Activated CD4-positive, CD25-positive, alpha-beta regulatory T cell treated with anti-CD3 and anti-CD28 coated beads, Interleukin-2, amount 50 U/mL, for 16 hours (primary cell): Measurements from ENCODE around the gene CLEC1B.
"Not testable (repeated sequence)": the region's sequence is repeated elsewhere in the genome, so short reads cannot be mapped to it uniquely, and the experiment has no call there.

Source experiments
- DNase-seq: peaks from one replicate; pipeline ENCODE4 v3.0.0-alpha.2; 2020; ENCODE audit warnings: low read depth, low spot score

CLEC1B gene

GRCh38 chr12:9999016-9999415 is at the start of gene CLEC1B:
Gene CLEC1B, minus strand, starts transcription at chr12:9999121. Its CDS starts 21 bp downstream, at chr12:9999100.
- DNase-seq, result no peak

- DNase-seq, result no peak
Measured at GRCh38 chr12:10048526-10048925, 49.6 kb upstream of the CLEC1B start.

- DNase-seq, result no peak
Measured at GRCh38 chr12:10042167-10042566, 43.2 kb upstream of the CLEC1B start.

GRCh38 chr12:10033783-10034545 is 35.0 kb upstream of the CLEC1B start:
- no peak for DNase-seq

GRCh38 chr12:10031771-10032175 is 32.9 kb upstream of the CLEC1B start:
- DNase-seq, result no peak

- DNase-seq, result no peak
Measured at GRCh38 chr12:10031321-10031720, 32.4 kb upstream of the CLEC1B start.

GRCh38 chr12:10030446-10030845 is 31.5 kb upstream of the CLEC1B start, which contains the start of gene CLEC9A:
Gene CLEC9A, plus strand, starts transcription at chr12:10030682. Its CDS starts 22,006 bp downstream, at chr12:10052688.
- DNase-seq, result no peak

GRCh38 chr12:10027721-10028120 is 28.8 kb upstream of the CLEC1B start:
- no peak for DNase-seq

- no peak for DNase-seq
Measured at GRCh38 chr12:10027311-10027710, 28.4 kb upstream of the CLEC1B start.

- not testable (repeated sequence) for DNase-seq
Measured at GRCh38 chr12:10026666-10027065, 27.7 kb upstream of the CLEC1B start.

GRCh38 chr12:10025236-10025635 is 26.3 kb upstream of the CLEC1B start:
- no peak for DNase-seq

GRCh38 chr12:10021342-10021741 is 22.4 kb upstream of the CLEC1B start:
- DNase-seq, result no peak

GRCh38 chr12:10018386-10018785 is 19.5 kb upstream of the CLEC1B start:
- no peak for DNase-seq

GRCh38 chr12:10016881-10017280 is 18.0 kb upstream of the CLEC1B start:
- DNase-seq, result no peak

- no peak for DNase-seq
Measured at GRCh38 chr12:10015450-10015849, 16.5 kb upstream of the CLEC1B start.

- no peak for DNase-seq
Measured at GRCh38 chr12:10012630-10013330, 13.9 kb upstream of the CLEC1B start.

- no peak for DNase-seq
Measured at GRCh38 chr12:10001171-10001776, 2.4 kb upstream of the CLEC1B start.

- no peak for DNase-seq
Measured at GRCh38 chr12:9992296-9992695, 6.6 kb downstream of the CLEC1B start.

- no peak for DNase-seq
Measured at GRCh38 chr12:9991876-9992275, 7.0 kb downstream of the CLEC1B start.

GRCh38 chr12:9980126-9980525 is 18.8 kb downstream of the CLEC1B start:
- DNase-seq, result no peak

GRCh38 chr12:9977916-9978315 is 21.0 kb downstream of the CLEC1B start:
- no peak for DNase-seq

GRCh38 chr12:9976626-9977025 is 22.3 kb downstream of the CLEC1B start:
- DNase-seq, result not testable (repeated sequence)

GRCh38 chr12:9975614-9976013 is 23.3 kb downstream of the CLEC1B start:
- no peak for DNase-seq
